Liver (tissue), 3 donors: ENCODE measurements around the gene NUDT16L1.

Source experiments
- EGR1 ChIP-seq, 2 donors: IDR thresholded peaks; 2 replicates each; pipeline ENCODE4 v1.6.1; 2016 to 2018; ENCODE audit warnings: antibody characterized with exemption in 2 of 2, low read depth in 2 of 2
- GABPA ChIP-seq, 2 donors: IDR thresholded peaks in 1 of 2; conservative IDR thresholded peaks in 1 of 2; 2 replicates each; pipeline ENCODE4 v1.6.1; 2016; ENCODE audit warnings: antibody characterized with exemption in 2 of 2, mild to moderate bottlenecking in 1 of 2, moderate library complexity in 1 of 2
- SP1 ChIP-seq: IDR thresholded peaks from 2 replicates; pipeline ENCODE4 v1.6.1; 2018; ENCODE audit warnings: antibody characterized with exemption, mild to moderate bottlenecking
- TAF1 ChIP-seq: conservative IDR thresholded peaks from 2 replicates; pipeline ENCODE4 v1.6.1; 2016; ENCODE audit warnings: antibody characterized with exemption, mild to moderate bottlenecking
- YY1 ChIP-seq: IDR thresholded peaks from 2 replicates; pipeline ENCODE4 v1.6.1; 2016; ENCODE audit warnings: antibody characterized with exemption, mild to moderate bottlenecking
- TF ChIP-seq, protein P1 (sequence below): fragments of 150-350 bp; IDR thresholded peaks from 2 replicates; pipeline ENCODE4 v1.5.1; 2017; ENCODE audit warnings: improper control_type of control experiment, low read depth, low read length; ENCODE audit not compliant: missing input control
- TF ChIP-seq, protein P2 (sequence below): IDR thresholded peaks from 2 replicates; pipeline ENCODE4 v1.6.1; 2016; ENCODE audit warnings: antibody characterized with exemption, mild to moderate bottlenecking
- TF ChIP-seq, protein P3 (sequence below): IDR thresholded peaks from 2 replicates; pipeline ENCODE4 v1.6.1; 2016; ENCODE audit warnings: antibody characterized with exemption
- TF ChIP-seq, protein P4 (sequence below): IDR thresholded peaks from 2 replicates; pipeline ENCODE4 v1.6.1; 2016; ENCODE audit warnings: antibody characterized with exemption
- donor health status: healthy.
- donor health status: healthy.

DNA sequence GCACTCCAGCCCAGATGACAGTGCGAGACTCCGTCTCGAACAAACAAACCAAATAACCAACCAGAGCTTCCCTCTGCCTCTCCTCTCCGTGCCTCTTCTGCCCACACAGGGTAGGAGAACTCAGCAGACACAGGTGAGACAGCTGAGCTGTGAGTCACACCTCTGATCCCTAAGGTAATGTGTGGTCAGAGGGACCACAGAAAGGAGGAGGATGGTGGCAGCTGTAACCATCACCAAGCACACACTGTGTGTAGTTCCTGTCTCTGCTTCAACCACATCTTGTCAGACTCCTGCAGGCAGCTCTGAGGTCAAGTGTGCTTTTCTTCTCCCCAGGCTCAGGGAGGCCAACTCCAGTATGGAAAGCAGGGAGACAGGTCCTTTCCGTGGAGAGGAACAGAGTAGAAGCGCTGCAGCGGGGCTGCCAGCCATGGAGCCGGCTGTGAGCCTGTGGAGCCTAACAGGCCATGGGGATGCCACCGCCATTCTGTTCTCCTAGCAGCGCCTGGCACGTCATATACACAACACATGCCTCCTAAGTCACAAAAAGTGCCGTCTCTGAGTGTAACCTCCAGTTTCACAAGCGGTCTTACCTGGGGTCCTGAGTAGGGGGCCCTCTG lies 7.1 kb downstream of the NUDT16L1 start:
- TF ChIP-seq, protein P1, sequence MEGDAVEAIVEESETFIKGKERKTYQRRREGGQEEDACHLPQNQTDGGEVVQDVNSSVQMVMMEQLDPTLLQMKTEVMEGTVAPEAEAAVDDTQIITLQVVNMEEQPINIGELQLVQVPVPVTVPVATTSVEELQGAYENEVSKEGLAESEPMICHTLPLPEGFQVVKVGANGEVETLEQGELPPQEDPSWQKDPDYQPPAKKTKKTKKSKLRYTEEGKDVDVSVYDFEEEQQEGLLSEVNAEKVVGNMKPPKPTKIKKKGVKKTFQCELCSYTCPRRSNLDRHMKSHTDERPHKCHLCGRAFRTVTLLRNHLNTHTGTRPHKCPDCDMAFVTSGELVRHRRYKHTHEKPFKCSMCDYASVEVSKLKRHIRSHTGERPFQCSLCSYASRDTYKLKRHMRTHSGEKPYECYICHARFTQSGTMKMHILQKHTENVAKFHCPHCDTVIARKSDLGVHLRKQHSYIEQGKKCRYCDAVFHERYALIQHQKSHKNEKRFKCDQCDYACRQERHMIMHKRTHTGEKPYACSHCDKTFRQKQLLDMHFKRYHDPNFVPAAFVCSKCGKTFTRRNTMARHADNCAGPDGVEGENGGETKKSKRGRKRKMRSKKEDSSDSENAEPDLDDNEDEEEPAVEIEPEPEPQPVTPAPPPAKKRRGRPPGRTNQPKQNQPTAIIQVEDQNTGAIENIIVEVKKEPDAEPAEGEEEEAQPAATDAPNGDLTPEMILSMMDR = no peak
- TF ChIP-seq TAF1 = no peak
- TF ChIP-seq SP1 = no peak
- TF ChIP-seq, protein P2, sequence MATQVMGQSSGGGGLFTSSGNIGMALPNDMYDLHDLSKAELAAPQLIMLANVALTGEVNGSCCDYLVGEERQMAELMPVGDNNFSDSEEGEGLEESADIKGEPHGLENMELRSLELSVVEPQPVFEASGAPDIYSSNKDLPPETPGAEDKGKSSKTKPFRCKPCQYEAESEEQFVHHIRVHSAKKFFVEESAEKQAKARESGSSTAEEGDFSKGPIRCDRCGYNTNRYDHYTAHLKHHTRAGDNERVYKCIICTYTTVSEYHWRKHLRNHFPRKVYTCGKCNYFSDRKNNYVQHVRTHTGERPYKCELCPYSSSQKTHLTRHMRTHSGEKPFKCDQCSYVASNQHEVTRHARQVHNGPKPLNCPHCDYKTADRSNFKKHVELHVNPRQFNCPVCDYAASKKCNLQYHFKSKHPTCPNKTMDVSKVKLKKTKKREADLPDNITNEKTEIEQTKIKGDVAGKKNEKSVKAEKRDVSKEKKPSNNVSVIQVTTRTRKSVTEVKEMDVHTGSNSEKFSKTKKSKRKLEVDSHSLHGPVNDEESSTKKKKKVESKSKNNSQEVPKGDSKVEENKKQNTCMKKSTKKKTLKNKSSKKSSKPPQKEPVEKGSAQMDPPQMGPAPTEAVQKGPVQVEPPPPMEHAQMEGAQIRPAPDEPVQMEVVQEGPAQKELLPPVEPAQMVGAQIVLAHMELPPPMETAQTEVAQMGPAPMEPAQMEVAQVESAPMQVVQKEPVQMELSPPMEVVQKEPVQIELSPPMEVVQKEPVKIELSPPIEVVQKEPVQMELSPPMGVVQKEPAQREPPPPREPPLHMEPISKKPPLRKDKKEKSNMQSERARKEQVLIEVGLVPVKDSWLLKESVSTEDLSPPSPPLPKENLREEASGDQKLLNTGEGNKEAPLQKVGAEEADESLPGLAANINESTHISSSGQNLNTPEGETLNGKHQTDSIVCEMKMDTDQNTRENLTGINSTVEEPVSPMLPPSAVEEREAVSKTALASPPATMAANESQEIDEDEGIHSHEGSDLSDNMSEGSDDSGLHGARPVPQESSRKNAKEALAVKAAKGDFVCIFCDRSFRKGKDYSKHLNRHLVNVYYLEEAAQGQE = no peak
- TF ChIP-seq, protein P3, sequence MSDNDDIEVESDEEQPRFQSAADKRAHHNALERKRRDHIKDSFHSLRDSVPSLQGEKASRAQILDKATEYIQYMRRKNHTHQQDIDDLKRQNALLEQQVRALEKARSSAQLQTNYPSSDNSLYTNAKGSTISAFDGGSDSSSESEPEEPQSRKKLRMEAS = no peak
- no peak for TF ChIP-seq YY1
- TF ChIP-seq, protein P4, sequence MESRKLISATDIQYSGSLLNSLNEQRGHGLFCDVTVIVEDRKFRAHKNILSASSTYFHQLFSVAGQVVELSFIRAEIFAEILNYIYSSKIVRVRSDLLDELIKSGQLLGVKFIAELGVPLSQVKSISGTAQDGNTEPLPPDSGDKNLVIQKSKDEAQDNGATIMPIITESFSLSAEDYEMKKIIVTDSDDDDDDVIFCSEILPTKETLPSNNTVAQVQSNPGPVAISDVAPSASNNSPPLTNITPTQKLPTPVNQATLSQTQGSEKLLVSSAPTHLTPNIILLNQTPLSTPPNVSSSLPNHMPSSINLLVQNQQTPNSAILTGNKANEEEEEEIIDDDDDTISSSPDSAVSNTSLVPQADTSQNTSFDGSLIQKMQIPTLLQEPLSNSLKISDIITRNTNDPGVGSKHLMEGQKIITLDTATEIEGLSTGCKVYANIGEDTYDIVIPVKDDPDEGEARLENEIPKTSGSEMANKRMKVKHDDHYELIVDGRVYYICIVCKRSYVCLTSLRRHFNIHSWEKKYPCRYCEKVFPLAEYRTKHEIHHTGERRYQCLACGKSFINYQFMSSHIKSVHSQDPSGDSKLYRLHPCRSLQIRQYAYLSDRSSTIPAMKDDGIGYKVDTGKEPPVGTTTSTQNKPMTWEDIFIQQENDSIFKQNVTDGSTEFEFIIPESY = no peak
- TF ChIP-seq EGR1 (IDR thresholded peaks at IDR 0.05; ENCODE audit: low read depth in 2 of 2) = no peak
- TF ChIP-seq GABPA (IDR thresholded peaks at IDR 0.05 in 1 of 2, conservative IDR thresholded peaks at IDR 0.05 in 1 of 2) = no peak
